GM23248 (cell line): ENCODE data around the gene MTCL3.
A peak's percentile ranks its signal among the peaks of the same experiment; 100 is the strongest.

ENCODE experiments used
- DNase-seq: peaks from one replicate; pipeline ENCODE4 v3.0.0-alpha.2; 2015
- H2AFZ ChIP-seq: fragments of 200-600 bp; sonication (generic); 2 replicates; pipeline ENCODE4 v1.6.1; 2016; ENCODE audit warnings: antibody characterized with exemption
- H3F3A ChIP-seq: fragments of 200-600 bp; sonication (generic); 2 replicates; pipeline ENCODE4 v1.6.1; 2016; ENCODE audit warnings: mild to moderate bottlenecking, antibody characterized with exemption, mixed run types; ENCODE audit not compliant: insufficient read depth
- H3K27ac ChIP-seq: fragments of 200-600 bp; sonication (generic); 2 replicates; pipeline ENCODE4 v1.5.1; 2016; ENCODE audit warnings: mild to moderate bottlenecking
- H3K27me3 ChIP-seq: fragments of 200-600 bp; sonication (generic); replicated peaks from 2 replicates; pipeline ENCODE4 v1.6.1; 2016; ENCODE audit warnings: mild to moderate bottlenecking; ENCODE audit not compliant: insufficient read depth
- H3K36me3 ChIP-seq: fragments of 200-600 bp; sonication (generic); 2 replicates; pipeline ENCODE4 v1.6.1; 2016; ENCODE audit warnings: low read depth, mild to moderate bottlenecking
- H3K4me1 ChIP-seq: fragments of 200-600 bp; sonication (generic); 2 replicates; pipeline ENCODE4 v1.6.1; 2016; ENCODE audit warnings: mild to moderate bottlenecking; ENCODE audit not compliant: insufficient read depth
- H3K4me2 ChIP-seq: fragments of 200-600 bp; sonication (generic); one replicate; pipeline ENCODE4 v1.6.1; 2016; ENCODE audit warnings: mild to moderate bottlenecking; ENCODE audit not compliant: unreplicated experiment
- H3K4me3 ChIP-seq: fragments of 200-600 bp; sonication (generic); 2 replicates; pipeline ENCODE4 v1.5.1; 2016; ENCODE audit warnings: mild to moderate bottlenecking
- H3K79me2 ChIP-seq: fragments of 200-600 bp; sonication (generic); 2 replicates; pipeline ENCODE4 v1.6.1; 2016; ENCODE audit warnings: mild to moderate bottlenecking; ENCODE audit not compliant: insufficient read depth
- H3K9ac ChIP-seq: fragments of 200-600 bp; sonication (generic); 2 replicates; pipeline ENCODE4 v1.6.1; 2016; ENCODE audit warnings: mild to moderate bottlenecking
- H3K9me2 ChIP-seq: fragments of 200-600 bp; sonication (generic); 2 replicates; pipeline ENCODE4 v1.6.1; 2016; ENCODE audit warnings: mixed run types, mild to moderate bottlenecking, moderate library complexity; ENCODE audit not compliant: insufficient read depth
- H3K9me3 ChIP-seq: fragments of 200-600 bp; sonication (generic); one replicate; pipeline ENCODE4 v1.6.1; 2017; ENCODE audit warnings: low read depth
- H4K20me1 ChIP-seq: fragments of 200-600 bp; sonication (generic); 2 replicates; pipeline ENCODE4 v1.6.0; 2016; ENCODE audit not compliant: insufficient read depth
- EZH2 ChIP-seq: fragments of 200-600 bp; sonication (generic); IDR thresholded peaks from 2 replicates; pipeline ENCODE4 v1.6.1; 2018; ENCODE audit warnings: antibody characterized with exemption, mild to moderate bottlenecking; ENCODE audit not compliant: insufficient read depth, poor library complexity, severe bottlenecking
- EZH2phosphoT487 ChIP-seq: fragments of 200-600 bp; sonication (generic); IDR thresholded peaks from 2 replicates; pipeline ENCODE4 v1.6.1; 2018; ENCODE audit warnings: antibody characterized with exemption, moderate library complexity, mild to moderate bottlenecking, low read depth; ENCODE audit not compliant: insufficient read depth
- WGBS, 2 experiments: methylation state at CpG; one replicate each; pipeline ENCODE4 v1.1.6; 2015 to 2017; ENCODE audit warnings: low lambda C conversion rate in 2 of 2, low coverage in 1 of 2; ENCODE audit errors: missing lambda C conversion rate in 2 of 2; 5-methylcytosine and 5-hydroxymethylcytosine counted together
- in situ Hi-C: fragments of 300-500 bp; cut with MboI; formaldehyde crosslinking; loops from 2 replicates; pipeline ENCODE4 v1.15.0; 2020

Gene MTCL3

GRCh38 chr6:127452803-127453202 lies 66.3 kb downstream of the MTCL3 start:
- H3K27me3 ChIP-seq: no peaks in the 10 kb centered on the region
- no peaks in the 10 kb centered on the region for H3K79me2 ChIP-seq
- no peak overlapping the region for H3K9ac ChIP-seq
- H3K36me3 ChIP-seq: no peaks in the 10 kb centered on the region
- H3K4me3 ChIP-seq: no peak overlapping the region
- no peak overlapping the region for H3K27ac ChIP-seq
- H3K4me1 ChIP-seq: peaks cover 11% of the 10 kb centered on the region
- in situ Hi-C loops: no loop called here
- no peak for DNase-seq
- H3K9me2 ChIP-seq: no peaks in the 10 kb centered on the region
- H3K4me2 ChIP-seq: no peak overlapping the region
- H3K9me3 ChIP-seq: no peaks in the 10 kb centered on the region
- no peak for TF ChIP-seq EZH2
- TF ChIP-seq EZH2phosphoT487: no peak
- H2AFZ ChIP-seq: no peak overlapping the region
- peaks cover 4% of the 10 kb centered on the region; the same call in 1 of the 2 replicates for H3F3A ChIP-seq
- no peaks in the 10 kb centered on the region for H4K20me1 ChIP-seq

GRCh38 chr6:127451388-127451787 lies 67.7 kb downstream of the MTCL3 start:
- Histone ChIP-seq H3K79me2 (no peaks in the 10 kb centered on the region), H3K36me3 (no peaks in the 10 kb centered on the region), H4K20me1 (no peaks in the 10 kb centered on the region), H3K4me2 (no peak overlapping the region), H2AFZ (no peak overlapping the region), H3K9me2 (no peaks in the 10 kb centered on the region), H3K27ac (no peak overlapping the region), H3K4me3 (no peak overlapping the region), H3K27me3 (no peaks in the 10 kb centered on the region), H3K9ac (no peak overlapping the region), H3K9me3 (no peaks in the 10 kb centered on the region), H3F3A (no peaks in the 10 kb centered on the region), H3K4me1 (no peaks in the 10 kb centered on the region)
- no peak for DNase-seq
- no peak for TF ChIP-seq EZH2phosphoT487
- TF ChIP-seq EZH2: no peak
- WGBS, 2 experiments: 87 to 94% methylated on average over 3 of the region's 3 CpGs
- in situ Hi-C loops: no loop called here

- Histone ChIP-seq H3K79me2 (no peaks in the 10 kb centered on the region), H3F3A (no peaks in the 10 kb centered on the region), H4K20me1 (no peaks in the 10 kb centered on the region), H3K4me1 (no peaks in the 10 kb centered on the region), H3K4me2 (no peak overlapping the region), H3K27me3 (no peaks in the 10 kb centered on the region), H3K4me3 (no peak overlapping the region), H2AFZ (no peak overlapping the region), H3K27ac (no peak overlapping the region), H3K9me2 (no peaks in the 10 kb centered on the region), H3K9ac (no peak overlapping the region), H3K36me3 (no peaks in the 10 kb centered on the region), H3K9me3 (no peaks in the 10 kb centered on the region)
- DNase-seq: no peak
- in situ Hi-C loops: no loop called here
- TF ChIP-seq EZH2phosphoT487 (no peak), EZH2 (no peak)
Measured at GRCh38 chr6:127447780-127448179, 71.4 kb downstream of the MTCL3 start.

- H3K36me3 ChIP-seq: no peaks in the 10 kb centered on the region
- DNase-seq: peak; percentile 2
- no peaks in the 10 kb centered on the region for H3K4me1 ChIP-seq
- H3K79me2 ChIP-seq: no peaks in the 10 kb centered on the region
- no peaks in the 10 kb centered on the region for H4K20me1 ChIP-seq
- TF ChIP-seq EZH2phosphoT487 (no peak), EZH2 (no peak)
- no peak overlapping the region for H3K4me2 ChIP-seq
- in situ Hi-C loops: no loop called here
- H3K9me2 ChIP-seq: no peaks in the 10 kb centered on the region
- no peaks in the 10 kb centered on the region for H3K27me3 ChIP-seq
- H3K27ac ChIP-seq: no peak overlapping the region
- H3F3A ChIP-seq: no peaks in the 10 kb centered on the region
- no peak overlapping the region for H3K4me3 ChIP-seq
- 94 to 97% methylated on average over 7 of the region's 7 CpGs for WGBS, 2 experiments
- no peak overlapping the region for H2AFZ ChIP-seq
- H3K9ac ChIP-seq: no peak overlapping the region
- no peaks in the 10 kb centered on the region for H3K9me3 ChIP-seq
Measured at GRCh38 chr6:127446356-127446755, 72.8 kb downstream of the MTCL3 start.

GRCh38 chr6:127441881-127442280 lies 77.3 kb downstream of the MTCL3 start:
- 48 to 54% methylated on average over 1 of the region's 1 CpG for WGBS, 2 experiments
- no peak overlapping the region for H3K4me2 ChIP-seq
- TF ChIP-seq EZH2phosphoT487: no peak
- TF ChIP-seq EZH2: no peak

More at GRCh38 chr6:127441881-127442280, 77.3 kb downstream of the MTCL3 start:
- H3K36me3 ChIP-seq: no peaks in the 10 kb centered on the region
- H3K4me3 ChIP-seq: no peak overlapping the region
- H3K4me1 ChIP-seq: no peaks in the 10 kb centered on the region
- in situ Hi-C loops: no loop called here
- no peak overlapping the region for H3K27ac ChIP-seq
- no peaks in the 10 kb centered on the region for H4K20me1 ChIP-seq
- no peaks in the 10 kb centered on the region for H3K79me2 ChIP-seq
- no peaks in the 10 kb centered on the region for H3K27me3 ChIP-seq
- no peak for DNase-seq
- H3K9ac ChIP-seq: no peak overlapping the region
- no peaks in the 10 kb centered on the region for H3K9me3 ChIP-seq
- no peaks in the 10 kb centered on the region for H3K9me2 ChIP-seq
- H3F3A ChIP-seq: no peaks in the 10 kb centered on the region
- no peak overlapping the region for H2AFZ ChIP-seq
